ENCODE results near the gene USP30.

The USP30 gene

GRCh38 chr12:109130297-109131153 is 78.1 kb downstream of the USP30 start:
- DNase-seq, result no peak

- DNase-seq, result no peak
Observed at GRCh38 chr12:109131154-109132050, 79.0 kb downstream of the USP30 start.

GRCh38 chr12:109134186-109134917 is 82.0 kb downstream of the USP30 start:
- no peak for DNase-seq

GRCh38 chr12:109137055-109137454 is 84.7 kb downstream of the USP30 start:
- DNase-seq, result no peak
